NCI-H2196 treated with DMSO at 0.1 percent for 48 hours (cell line): ENCODE measurements around the gene GNAS-AS1.

Experiments
- DNase-seq: peaks from one replicate; lab custom pipeline; 2025; ENCODE audit not compliant: unreplicated experiment; lab: John Stamatoyannopoulos, UW

GNAS-AS1 gene

DNA sequence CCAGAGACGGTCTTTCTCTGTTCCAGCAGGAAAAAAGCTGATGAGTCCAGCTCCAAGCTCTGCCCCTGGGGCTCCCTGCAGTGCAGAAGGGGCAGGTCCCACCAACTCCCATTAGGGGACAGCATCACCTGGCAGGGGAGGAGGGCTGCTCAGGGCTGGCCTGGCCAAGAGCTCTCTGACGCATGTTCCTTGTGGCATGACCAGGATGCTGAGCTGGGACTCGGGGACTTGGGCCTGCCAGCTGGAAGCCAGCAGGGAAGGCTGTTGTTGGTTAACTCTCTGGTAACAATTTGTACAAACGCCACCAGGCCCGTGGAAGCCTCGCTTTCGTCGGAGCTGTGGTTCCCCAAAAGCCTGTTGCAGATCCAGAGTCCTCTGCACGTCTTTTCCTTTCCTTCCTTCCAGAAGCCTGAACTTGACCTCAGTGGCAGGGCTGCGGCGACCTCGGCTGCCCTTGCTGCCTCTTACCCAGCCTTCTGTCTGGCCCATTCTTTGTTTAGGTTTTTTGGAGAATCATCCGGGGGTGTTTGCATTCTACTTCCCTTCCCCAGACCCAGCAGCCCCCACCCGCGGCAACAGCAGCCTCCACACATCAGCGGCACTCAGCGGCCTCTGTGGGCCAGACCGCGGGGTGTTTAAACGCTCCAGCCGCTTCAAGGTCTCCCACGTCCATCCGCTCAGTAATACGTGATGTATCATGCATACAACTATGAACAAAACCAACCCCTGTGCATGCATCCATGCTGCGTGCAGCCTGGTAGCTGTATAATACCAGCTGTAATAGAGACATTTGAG is 63.3 kb downstream of the GNAS-AS1 start:
- no peak for DNase-seq

DNA sequence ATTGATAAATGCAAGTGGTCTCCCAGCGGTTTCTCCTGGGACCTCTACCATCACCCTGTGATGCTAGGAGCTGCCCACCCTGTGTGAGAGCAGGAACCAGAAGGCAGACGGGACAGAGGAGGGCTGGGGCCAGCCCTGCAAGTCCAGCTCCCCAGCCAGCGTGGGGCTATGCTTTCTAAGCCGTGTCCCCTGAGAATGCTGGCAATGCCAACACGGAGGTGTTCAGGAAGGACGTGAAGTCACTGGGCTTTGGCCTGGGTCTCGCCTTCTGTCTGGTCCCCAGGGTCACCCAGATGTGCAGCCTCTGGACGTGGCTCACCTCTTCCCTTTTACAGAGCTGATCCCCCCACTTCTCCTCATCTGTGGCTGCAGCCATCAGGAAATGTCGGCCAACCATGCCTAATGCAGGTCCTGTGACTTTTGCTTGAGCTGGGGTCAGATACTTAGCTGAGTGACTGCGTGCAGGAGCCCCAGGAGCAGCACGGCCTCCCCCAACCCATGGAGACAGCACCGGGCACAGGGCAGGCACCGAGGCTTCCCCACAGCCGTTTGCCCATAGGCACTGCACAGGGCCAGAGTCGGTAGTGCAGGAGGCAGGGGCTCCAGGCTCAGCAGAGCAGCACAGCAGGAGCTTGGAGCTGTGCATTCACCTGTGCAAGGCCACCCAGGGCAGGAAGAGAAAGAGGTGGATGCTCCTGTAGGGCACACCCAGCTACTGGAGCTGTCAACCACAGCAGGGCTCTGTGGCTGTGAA is 66.2 kb downstream of the GNAS-AS1 start:
- DNase-seq, result no peak

DNA sequence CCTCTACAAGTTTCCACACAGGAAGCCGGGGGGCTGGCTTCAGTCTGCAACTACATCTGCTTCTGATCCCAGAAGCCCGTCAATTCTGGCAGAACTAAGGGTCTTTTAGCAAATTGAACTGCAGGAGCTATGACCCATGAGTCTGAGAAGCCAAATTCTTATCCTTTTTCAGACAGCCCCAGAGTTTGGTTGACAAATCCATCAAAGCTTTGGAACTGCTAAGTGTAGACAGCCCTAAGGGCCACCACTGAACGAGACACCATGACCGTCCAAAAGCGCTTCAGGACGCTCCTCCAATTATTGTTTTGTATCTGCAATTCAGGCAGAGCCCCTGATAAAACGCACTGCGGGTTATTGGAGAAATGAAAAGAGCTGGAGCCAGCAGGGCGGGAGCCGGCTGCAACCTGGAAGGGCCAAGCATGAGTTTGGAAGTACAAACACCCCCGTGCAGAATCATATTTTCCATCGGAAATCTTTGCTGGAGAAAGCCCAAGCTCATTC is 67.1 kb downstream of the GNAS-AS1 start:
- DNase-seq, result no peak

DNA sequence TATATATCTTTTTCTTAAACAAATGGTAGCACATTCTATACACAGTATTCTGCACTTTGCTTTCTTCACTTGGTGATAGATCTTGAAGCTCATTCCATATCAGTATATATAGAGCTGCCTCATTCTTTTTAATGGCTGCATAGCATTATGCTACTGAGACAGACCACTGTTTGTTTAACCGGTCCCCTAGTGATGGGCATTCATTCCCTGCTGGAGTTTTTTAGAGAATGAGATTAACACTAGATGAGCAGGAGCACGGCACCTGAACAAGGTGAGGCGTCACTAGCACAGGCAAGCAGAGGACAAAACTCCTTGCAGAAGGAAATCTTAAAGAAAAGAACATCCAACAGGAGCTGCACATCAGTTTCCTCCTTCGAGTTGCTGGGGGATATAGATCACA is 69.6 kb downstream of the GNAS-AS1 start:
- DNase-seq, result no peak

DNA sequence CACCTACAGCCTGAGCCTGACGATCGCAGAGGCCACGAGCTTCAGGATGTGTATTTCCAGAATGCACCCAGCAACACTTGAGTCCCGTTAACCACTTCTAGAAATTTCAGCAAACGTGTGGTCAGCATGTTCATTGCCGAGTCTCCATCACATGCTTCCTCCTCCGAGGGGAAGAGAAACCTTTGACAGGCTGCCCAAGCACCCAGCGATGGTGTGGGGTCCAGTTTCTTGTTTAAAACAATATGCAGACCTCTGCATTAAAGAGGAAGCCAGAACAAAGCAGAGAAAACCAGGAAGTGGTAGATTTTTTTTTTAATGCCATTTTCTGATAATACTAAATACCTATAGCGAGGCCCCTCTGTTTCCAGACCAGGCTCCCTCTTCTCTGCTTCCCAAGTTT is 71.9 kb downstream of the GNAS-AS1 start:
- DNase-seq, result no peak

DNA sequence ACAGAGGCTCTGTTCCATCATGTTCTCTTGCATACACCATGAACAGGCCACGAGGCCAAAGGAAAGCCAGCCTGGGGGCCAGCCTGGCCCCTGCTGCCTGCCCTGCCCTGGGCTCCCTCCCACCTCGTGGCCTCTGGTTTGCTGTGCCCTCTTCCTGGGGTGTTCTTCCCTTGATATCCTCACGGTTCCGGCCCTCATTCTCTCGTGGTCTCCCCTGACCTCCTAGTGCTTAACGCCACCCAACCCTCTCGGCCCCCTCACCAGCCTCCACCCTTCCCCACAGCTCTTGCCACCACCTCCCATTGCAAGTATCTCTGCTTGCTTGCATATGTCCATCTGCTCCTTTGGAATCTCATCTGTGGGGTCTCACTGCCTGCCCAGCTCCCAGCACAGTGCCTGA is 73.0 kb downstream of the GNAS-AS1 start:
- DNase-seq, result no peak

DNA sequence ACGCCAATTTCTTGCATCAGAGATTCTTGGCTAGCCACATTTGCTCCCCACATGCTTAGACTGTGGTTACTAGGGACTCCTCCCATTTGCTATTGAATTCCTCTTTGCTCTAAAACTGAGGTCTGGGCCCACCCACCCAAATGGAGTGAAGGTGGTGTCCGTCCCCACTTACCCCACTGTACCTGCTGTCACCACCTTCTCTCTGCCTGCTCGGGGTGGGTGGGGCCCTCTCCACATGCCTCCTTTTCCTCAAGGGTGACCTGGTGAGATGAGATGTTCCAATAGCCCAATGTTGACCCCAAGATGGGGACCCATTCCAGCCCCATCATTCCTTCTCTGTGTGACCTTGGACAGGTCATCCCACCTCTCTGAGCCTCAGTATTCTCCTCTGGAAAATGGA is 74.6 kb downstream of the GNAS-AS1 start:
- DNase-seq, result no peak

DNA sequence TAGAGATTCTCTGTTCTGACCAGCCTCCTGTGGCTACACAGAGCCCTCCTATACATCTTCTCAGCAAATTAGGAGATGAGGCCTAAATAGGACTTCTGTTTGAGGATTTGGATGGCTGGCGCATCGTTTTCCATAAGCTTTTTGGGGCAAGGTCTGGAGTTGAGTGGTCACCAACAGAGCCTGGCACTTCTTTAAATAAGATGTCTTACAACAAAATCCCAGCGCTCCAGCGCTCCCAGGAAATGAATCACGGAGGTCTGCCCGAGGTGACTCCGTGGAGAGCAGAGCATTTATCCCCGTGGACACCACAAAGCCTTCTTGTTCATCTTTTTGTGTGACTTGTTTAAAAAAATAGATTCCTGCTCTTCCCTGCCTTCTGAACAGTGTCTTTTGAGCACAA is 75.3 kb downstream of the GNAS-AS1 start:
- DNase-seq, result no peak

DNA sequence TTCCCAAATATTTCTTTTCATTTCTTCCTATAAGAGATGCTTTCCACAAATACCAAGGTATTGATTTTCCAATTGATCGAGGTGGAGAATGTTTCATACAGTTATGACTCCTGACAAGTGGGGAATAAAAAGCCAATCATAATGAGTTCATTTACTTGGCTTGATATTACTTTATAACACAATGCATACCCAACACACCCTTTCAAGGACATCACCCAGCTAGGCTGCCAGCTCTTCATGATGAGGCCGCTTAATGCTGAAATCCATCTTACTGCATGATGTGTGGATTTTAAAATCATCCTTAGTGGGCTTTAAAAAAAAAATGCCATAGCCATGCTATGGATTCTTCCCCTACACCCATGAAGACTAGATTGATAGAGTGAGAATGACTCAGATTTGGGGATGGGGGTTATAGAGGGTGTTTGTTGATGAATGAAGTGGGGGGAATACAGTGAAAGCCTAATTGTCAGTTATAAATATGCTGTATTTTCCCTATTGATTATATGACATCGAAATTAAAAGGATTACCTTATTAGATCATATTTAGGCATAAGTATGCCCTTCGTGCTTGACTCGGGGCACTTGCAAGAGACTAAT is 75.9 kb downstream of the GNAS-AS1 start:
- DNase-seq, result no peak

DNA sequence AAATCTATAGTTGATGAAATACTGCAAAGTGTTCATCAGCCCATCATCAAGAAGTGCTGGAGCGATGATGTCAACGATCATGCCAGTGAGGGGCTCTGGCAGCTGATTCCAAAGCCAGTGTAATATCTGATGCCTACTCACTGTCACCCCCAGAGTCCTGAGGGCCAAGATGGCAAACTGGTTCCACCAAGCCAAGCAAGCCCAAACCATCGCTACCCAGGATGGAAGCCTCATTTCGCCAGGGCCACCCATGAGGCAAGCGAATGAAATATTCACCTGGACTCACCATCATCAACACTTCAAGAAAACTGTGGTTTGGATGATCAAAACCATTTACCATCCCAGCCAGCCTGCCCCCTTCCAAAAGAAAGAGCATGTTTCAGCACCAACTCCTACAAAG is 76.5 kb downstream of the GNAS-AS1 start:
- DNase-seq, result no peak

DNA sequence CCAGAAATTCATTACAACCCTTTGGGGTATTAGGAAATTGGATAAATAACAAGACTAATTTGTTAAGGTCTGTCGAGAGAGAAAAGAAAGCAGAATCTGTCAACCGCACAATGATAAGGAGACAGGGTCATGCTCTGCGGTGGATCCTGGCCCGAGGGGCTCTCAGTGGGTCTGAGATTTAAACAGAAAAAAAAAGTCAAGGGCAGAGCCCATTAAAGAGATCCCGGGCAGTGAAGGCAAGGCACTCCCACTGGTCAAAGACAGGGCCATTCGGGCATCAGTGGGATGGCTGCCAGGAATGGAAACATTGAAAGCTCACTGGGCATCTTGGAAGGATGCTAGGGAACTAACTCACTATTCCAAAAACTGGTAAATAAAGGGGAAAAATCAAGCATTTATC is 77.9 kb downstream of the GNAS-AS1 start:
- no peak for DNase-seq
